G401.6 (cell line): Measurements from ENCODE around the gene DENND4C.

Experiments used
- FAIRE-seq: peaks from 2 replicates; lab custom pipeline; 2012; peaks lifted over from hg19 to GRCh38; lab: Jason Lieb, UNC

DENND4C gene

DNA sequence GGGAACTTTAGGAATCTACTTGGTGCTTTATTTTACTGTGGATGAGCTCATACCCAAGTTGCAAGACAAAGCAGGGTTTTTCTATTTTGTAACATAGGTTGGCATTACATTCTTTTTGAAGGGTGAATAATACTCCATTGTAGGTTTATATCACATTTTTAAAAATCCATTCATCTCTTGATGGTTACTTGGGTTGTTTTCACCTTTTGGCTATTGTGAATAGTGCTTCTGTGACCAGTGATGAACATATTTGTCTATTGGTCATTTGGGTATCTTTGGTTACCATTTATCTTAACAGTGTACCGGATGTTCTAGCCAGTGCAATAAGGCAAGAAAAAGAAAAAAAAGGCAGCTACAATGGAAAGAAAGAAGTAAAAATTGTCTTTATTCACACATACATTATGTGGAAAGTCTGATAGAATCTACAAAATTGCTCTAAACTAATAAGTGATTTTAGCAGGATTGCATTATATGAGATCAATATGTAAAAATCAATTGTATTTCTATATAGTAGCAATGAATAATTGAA is 40.0 kb downstream of the DENND4C start:
- FAIRE-seq: no peak

DNA sequence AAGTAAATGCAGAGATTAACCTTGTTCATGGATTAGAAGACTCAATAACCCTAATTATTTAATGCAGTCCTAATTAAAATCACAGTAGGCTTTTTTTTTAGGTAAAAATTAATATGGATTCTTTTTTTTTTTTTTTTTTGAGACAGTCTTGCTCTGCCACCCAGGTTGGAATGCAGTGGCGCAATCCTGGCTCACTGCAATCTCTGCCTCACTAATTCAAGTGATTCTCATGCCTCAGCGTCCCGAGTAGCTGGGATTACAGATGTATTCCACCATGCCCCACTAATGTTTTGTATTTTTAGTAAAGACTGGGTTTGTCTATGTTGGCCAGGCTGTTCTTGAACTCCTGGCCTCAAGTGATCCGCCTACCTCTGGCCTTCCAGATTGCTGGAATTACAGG is 40.6 kb downstream of the DENND4C start:
- FAIRE-seq: no peak

DNA sequence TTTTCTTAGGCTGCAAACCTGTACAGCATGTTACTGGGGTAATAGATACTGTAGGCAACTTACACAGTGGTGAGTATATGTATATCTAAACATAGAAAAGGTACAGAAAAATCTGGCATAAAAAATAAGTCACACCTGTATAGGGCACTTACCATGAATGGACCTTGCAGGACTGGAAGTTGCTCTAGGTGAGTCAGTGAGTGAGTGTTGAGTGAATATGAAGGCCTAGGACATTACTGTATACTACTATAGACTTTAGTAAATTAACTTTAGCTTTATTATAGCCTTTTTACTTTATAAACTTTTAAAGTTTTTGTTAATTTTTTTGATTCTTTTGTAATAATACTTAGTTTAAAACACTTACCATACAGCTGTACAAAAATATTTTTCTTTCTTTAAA is 51.3 kb downstream of the DENND4C start:
- FAIRE-seq: peak; percentile 64

DNA sequence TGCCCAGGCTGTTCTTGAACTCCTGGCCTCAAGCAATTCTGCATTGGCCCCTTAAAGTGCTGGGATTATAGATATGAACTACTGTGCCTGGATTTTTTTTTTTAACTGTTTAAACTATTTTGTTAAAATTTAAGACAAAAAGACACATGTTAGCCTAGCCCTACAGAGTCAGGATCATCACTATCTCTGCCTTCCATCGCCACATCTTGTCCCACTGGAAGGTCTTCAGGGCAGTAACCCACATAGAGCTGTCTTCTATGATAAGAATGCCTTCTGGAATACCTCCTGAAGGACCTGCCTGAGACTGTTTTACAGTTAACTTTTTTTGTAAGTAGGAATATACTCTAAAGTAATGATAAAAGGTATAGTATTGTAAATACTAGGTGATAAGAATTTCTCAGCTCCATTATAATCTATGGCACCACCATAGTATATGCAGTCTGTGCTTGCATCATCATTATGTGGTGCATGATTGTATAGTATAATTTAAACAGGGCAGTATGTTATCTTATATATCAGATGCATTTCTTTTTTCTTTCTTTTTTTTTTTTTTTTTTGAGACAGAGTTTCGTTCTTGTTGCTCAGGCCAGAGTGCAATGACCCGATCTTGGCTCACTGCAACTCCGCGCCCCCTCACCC is 52.7 kb downstream of the DENND4C start:
- no peak for FAIRE-seq

DNA sequence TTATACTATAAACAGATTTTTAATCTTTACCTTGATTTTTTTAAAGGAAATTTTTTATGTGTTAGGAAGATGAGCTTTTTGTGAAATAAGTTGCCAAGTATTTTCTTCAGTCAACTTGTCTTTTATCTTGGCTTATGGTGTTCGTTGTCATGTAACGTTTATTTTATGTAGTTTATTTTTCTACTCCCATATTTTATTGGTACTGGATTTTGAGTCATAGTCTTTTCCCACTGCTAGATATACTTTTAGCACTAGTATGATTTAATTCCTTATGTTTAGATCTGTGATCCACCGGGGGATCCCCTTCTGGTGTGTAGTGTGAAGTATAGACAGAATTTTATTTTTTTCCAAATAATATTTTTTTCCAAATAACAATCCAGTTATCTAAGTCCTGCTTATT is 54.2 kb downstream of the DENND4C start:
- FAIRE-seq: no peak

DNA sequence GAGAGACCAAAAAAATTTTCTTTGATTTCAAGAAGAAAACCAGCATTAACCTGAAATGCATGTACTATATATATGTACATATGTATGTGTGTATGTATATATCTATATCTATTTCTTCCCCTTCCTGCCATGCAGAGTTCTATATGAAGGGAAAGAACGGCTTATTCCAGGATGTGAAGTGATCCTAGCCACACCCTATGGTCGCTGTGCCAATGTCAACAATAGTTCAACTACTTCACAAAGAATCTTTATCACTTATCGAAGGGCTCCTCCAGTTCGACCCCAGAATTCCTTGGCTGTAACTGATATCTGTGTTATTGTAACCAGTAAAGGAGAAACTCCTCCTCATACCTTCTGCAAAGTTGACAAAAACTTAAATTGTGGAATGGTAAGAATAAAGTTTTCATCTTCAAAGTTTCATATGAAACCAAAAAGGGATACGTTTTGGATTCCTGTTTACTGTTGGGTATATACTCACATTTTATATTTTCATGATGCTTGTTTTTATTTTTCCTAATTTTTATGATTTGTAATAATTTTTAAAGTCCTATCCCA is 56.2 kb downstream of the DENND4C start:
- no peak for FAIRE-seq

DNA sequence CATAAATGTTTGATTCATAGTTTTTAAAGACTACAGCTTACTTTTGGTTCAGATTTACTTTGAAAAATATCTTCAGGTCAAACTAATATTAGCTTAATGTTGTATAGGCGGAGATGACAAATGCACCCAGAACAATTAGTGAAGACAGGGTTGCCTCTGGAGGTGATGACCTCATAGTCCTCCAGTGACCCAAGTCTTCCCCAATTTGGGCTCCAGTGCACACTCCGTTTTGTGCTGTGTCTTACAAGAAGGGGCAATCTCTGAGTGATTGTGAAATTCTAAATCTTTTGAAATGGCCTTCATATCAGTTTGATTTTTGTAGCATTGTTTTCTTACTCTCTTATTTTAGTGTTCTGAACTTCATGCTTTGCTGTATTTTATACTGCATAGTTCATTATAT is 57.6 kb downstream of the DENND4C start:
- no peak for FAIRE-seq

DNA sequence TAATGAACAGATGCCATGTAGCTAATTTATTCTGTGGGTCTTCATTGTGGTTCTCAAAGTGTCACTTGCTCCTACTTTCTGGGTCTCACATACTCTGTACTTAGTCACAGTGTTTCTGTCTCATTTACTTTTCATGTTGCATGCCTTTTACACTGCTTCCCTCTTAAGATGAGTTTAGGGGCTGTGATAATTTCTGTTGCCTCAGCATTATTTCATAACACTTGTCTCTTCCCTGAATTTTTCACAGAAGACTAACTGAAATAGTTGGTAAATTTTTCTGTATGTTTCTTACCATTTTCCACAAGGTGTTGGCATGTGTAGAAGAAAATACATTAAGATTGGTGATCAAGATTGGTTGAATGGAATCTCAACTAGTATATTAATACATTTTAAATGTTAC is 59.6 kb downstream of the DENND4C start:
- no peak for FAIRE-seq

DNA sequence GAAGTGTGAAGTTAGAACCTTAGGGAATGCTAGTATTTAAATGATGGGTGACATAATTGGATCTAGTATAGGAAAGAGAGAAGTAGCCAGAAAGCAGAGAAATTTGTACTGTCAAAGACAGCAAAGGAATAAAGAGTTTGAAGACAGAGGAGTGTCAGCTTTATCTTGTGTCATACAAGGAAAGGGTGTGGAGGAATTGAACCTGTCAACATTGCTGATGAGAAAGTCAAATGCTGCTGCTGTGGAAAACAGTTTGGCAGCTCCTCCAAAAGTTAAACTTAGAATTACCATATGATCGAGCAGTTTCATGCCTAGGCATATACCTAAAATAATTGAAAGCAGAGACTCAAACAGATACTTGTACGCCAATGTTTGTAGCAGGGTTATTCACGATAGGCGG is 63.7 kb downstream of the DENND4C start:
- no peak for FAIRE-seq

DNA sequence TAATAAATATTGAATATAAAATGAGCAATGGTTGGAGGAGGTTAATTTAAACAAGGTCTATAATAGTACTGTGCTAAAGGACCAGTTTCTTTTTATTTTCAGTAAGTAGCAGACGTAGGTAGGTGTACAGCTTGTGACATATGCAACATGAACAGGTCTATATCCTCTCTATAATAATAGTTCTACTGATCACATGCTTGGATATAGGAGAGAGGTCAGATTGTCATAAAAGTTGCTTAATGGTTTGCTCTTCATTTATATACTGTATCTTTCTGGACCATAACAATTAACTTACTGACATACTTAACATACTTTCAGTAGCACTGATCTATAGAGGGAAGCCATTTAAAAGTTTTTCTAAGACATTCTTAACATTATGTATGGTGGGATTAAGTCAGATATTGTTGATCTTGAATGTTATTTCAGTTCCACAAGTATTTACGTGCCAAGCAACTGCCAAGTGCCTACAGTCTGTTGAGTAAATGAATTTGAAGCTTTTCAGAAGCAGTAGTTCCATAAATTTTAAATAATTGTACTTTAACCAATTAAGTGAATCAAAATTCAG is 68.0 kb downstream of the DENND4C start:
- FAIRE-seq: no peak

DNA sequence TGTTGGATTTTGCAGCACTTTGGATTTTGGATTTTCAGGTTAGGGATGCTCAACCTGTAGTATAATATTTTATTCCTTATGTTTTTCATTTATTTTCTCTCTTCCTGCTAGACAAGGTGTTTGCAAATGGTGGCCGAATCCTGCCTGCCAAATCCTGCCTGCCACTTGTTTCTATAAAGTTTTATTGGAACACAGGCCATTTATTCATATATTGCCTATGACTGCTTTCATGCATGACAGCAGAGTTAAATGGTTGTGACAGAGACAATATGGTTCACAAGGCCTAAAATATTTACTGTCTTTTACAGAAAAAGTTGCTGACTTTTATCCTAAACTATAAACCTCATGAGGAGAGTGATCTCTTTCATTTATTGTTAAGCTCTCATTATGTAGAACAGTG is 72.7 kb downstream of the DENND4C start:
- no peak for FAIRE-seq

DNA sequence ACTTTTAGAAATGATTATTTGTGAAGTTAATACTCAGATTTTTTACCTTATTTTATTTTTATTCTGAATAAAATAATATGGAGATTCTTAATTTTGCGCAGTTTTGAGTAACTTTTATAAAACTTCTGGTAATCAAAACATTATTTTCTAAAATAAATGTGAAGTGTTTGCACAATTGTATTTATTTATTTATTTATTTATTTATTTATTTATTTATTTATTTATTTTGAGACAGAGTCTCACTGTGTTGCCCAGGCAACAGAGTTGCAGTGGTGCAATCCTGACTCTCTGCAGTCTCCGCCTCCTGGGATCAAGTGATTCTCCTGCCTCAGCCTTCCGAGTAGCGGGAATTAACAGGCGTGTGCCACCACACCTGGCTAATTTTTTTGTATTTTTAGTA is 76.1 kb downstream of the DENND4C start:
- FAIRE-seq: peak; percentile 75

DNA sequence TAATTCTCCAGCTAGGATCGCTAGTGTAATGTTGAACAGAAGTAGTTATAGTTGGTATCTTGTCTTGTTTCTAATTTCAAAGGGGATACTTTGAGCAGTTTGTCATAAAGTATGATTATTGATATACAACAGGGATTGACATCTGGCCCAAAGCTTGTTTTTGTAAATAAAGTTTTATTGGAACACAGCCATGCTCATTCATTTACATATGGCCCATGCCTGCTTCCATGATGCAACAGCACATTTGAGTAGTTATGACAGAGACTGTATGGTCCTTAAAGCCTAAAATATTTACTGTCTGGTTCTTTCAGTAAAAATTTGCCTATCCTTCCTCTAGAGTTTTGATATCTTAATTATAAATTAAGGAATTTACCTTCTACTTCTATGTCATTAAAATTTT is 79.8 kb downstream of the DENND4C start:
- FAIRE-seq: no peak

DNA sequence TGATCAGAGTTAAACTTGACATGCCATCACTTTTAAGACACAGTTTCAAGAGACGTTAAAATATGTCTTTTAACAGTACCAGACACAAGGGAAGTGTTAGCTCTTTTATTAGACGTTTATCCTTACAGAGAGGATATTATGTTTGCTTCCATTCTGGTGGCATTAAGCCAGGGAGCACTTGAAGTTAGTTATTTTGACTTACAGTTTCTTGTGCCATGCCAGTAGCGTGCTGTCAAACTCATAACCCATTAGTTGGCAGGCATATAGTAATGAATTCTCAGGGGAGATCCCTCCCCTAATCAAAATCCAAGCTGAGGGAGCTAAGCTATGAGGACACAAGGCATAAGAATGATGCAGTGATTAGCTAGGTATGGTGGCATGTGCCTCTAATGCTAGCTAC is 83.1 kb downstream of the DENND4C start:
- no peak for FAIRE-seq

DNA sequence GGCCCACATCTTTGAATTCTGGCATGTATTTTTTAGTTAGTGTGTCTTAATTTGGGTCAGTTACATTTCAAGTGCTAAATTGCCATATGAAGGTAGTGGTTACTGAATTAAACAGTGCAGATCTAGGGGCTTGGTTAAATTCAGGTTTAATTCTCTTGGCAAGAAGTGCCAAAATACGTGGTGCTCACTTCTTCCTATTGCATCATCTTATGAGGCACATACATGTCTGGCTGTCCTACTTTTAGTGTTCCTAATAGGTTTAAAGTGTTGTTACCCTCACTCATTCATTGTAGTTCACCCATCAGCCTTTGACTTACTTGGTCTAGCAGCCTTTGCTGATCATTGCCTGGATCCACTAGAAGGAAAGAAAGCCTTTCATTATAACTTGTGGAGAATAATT is 90.0 kb downstream of the DENND4C start:
- no peak for FAIRE-seq

DNA sequence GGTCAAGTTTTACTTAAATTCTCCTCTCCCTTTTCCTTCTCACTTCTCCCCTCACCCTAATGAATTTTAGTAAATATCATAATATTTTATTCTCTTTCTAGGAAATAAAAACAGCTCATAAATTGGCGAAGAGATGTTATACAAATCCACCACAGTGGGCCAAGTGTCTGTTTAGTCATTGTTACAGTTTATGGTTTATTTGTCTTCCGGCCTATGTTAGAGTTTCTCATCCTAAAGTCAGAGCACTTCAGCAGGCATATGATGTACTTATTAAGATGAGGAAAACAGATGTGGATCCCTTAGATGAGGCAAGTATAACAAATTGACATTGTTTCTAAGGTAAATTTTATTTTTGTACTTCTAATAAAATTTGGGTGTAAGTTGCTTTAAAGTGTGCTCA is 101.4 kb downstream of the DENND4C start:
- no peak for FAIRE-seq

DNA sequence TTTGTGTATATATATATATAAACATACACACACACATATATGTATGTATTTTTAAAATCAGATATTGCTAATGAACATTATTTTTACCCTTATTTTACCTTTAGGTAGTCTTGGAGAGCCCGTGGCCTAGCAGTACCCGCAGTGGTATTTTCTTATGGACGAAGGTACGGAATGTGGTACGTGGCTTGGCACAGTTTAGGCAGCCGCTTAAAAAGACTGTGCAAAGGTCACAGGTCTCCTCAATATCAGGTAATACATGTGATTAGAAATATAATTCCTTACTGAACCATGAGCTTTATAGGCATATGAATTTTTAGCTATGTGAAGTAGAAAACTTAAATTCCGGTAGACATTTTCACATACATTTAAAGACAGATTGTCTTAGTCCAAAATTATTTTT is 105.7 kb downstream of the DENND4C start:
- FAIRE-seq: no peak

DNA sequence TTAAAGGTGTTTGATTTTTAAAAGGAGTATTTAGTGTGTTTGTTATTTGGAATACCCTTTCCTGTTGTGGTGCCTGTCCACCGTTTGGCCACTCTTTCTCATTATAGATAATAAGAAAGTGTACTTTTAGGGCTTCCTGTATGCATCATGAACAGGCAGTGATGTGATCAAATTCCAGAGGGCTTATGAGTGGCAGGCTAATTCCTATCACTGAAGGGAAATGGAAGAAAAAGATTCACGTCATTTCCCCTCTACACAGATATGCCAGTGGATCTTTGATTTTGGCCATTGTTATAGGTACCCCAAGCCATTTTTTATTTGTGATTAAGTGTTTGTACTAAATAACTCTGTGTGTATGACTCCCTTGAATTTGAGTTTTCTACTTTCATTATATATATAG is 112.5 kb downstream of the DENND4C start:
- no peak for FAIRE-seq

DNA sequence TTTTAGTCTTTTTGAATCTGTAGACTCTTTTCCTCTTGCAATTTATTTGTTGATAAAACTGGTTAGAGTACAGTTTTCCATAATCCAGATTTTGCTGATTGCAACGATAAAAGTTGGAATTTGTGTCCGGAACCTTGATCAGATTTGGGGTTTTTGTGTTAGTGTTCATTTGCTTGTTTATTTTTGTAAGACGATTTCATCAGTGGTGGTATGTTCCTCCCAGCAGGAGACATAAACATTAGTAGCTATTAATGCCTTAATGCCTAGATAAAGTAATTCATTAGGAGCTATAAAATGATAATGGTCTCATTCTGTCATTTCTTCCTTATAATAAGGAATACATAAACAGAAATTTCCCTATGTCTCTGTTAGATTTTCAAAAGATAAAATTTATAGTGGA is 128.2 kb downstream of the DENND4C start:
- no peak for FAIRE-seq

DNA sequence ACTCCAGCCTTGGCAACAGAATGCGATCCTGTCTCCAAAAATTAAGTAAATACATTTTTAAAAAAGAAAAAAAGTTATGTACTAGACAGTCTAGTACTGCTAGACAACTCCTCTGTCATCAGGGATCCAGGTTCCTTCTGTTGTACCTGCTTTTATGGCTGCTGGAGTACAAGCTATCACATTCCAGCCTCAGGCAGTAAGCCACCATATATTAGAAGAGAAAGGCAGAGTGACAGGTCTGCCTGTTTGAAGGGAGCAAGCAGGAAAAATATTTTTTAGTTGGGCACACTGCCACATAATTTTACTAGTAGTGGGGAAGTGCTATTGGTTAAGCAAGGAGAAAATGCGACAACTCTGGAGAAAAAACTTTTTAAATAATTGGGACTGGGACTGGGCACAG is 138.6 kb downstream of the DENND4C start:
- no peak for FAIRE-seq

DNA sequence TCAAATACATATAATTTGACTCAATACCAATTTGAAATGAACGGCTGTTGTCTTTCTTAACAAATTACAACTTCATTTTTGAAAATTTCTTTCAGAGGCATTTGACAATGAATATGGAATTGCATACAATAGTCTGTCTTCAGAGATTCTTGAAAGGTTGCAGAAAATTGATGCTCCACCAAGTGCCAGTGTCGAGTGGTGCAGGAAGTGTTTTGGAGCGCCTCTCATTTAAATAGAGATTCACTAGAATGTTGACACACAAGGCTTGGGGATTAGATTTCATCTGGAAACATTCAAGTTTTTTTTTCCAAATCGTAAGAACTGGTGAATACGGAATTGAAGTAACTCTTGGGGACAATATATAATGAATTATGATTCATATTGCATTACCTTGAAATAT is 141.4 kb downstream of the DENND4C start:
- peak; percentile 94 for FAIRE-seq

DNA sequence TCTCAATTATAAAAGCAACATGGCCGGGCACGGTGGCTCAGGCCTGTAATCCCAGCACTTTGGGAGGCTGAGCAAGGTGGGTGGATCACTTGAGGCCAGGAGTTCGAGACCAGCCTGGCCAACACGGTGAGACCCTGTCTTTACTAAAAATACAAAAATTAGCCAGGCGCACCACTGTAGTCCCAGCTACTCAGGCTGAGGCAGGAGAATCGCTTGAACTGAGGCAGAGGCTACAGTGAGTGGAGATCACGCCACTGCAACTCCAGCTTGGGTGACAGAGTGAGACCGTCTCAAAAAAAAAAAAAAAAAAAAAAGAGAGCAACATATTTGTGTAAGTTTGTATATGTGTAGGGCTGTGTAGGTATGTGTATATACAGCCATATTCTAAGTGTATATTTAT is 142.1 kb downstream of the DENND4C start:
- FAIRE-seq: peak; percentile 63

DNA sequence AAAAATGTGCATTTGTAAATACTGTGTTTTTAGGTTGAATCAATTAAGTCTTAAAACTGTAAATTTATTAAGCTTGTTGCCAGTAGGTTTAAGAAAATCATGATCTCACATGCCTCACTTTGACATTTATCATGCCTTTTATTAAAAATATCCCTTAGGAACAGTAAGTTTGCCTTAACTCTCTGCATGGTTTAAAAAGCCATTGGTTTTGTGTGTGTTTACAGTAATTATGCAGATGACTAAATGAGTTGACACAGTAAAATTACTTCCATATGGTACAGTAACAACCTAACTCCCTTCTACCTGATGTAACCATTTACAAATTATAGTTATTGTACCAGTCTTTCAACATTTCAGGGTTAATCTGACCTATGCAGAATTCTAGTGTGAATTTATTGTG is 143.0 kb downstream of the DENND4C start:
- FAIRE-seq: no peak

DNA sequence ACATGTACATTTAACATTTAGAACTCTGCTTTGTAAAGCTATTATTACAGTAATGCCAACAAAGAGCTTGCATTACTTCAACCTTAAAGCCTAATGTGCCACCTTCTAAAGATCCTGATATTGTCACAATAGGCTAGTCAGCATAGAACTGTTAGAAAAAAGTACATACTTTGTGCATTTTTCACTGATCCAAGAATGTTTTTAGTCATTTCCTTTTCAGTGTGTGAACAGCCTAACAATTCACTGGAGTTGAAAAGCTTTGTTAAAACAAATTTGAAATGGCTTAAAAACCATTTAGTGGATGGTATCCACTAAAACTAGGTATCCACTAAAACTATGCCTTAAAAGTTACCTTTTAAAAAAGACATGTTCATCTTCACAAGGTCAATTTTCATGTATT is 145.0 kb downstream of the DENND4C start:
- peak; percentile 83 for FAIRE-seq
